A549 (cell line): ENCODE data around the gene KCNA10. TPM values are rescaled to one million over a fixed set of nuclear protein-coding genes. Genes with fewer than 3 reads are reported as not detected.

Experiments
- ATAC-seq, 2 experiments: fragments of 200-7000 bp in 1 of 2; fragments of >200 bp in 1 of 2; cut with Nextera tagmentation in 1 of 2; cut with Tn5 transposase in 1 of 2; 3 replicates each; pipeline versions ENCODE4 v1.8.0 to v1.9.1; 2018 to 2020; ENCODE audit warnings: mild to moderate bottlenecking in 1 of 2, moderate library complexity in 1 of 2
- CTCF ChIA-PET: fragments of 300-600 bp; sonication (Branson Sonifier 250); formaldehyde crosslinking; extraction: SDS; loops from one replicate; lab custom pipeline; 2021; ENCODE audit warnings: antibody characterized with exemption, inconsistent platforms; lab: Yijun Ruan, JAX
- POLR2A ChIA-PET: fragments of 350-600 bp; formaldehyde crosslinking; extraction: SDS; loops from one replicate; lab custom pipeline; 2021; ENCODE audit warnings: antibody characterized with exemption, inconsistent platforms; lab: Yijun Ruan, JAX
- DNase-seq, 2 experiments: peaks; one replicate each; pipeline versions ENCODE4 v3.0.0 to v3.0.0-alpha.2; 2011 to 2016; ENCODE audit warnings: low read depth in 1 of 2, low spot score in 1 of 2
- FAIRE-seq: peaks from 2 replicates; lab custom pipeline; 2011; peaks lifted over from hg19 to GRCh38; lab: Jason Lieb, UNC
- H3K27ac ChIP-seq, 2 experiments: fragments of >200 bp; sonication (Bioruptor Twin); formaldehyde crosslinking; 3 replicates each; pipeline ENCODE4 v1.5.1; 2016 to 2017
- H3K4me1 ChIP-seq: fragments of >200 bp; sonication (Bioruptor Twin); formaldehyde crosslinking; 3 replicates; pipeline ENCODE4 v1.6.1; 2016
- H3K4me2 ChIP-seq: fragments of >200 bp; sonication (Bioruptor Twin); formaldehyde crosslinking; 3 replicates; pipeline ENCODE4 v1.6.1; 2016
- H3K4me3 ChIP-seq: fragments of >200 bp; sonication (Bioruptor Twin); formaldehyde crosslinking; 3 replicates; pipeline ENCODE4 v1.5.1; 2016
- H3K9me3 ChIP-seq: fragments of >200 bp; sonication (Bioruptor Twin); formaldehyde crosslinking; 3 replicates; pipeline ENCODE4 v1.6.1; 2016
- CBX8 ChIP-seq: fragments of 200-600 bp; sonication (generic); IDR thresholded peaks from 2 replicates; pipeline ENCODE4 v1.6.1; 2016
- CHD2 ChIP-seq: fragments of 150-350 bp; IDR thresholded peaks from 2 replicates; pipeline ENCODE4 v1.6.1; 2014; ENCODE audit warnings: low read length; ENCODE audit not compliant: partially characterized antibody
- CHD4 ChIP-seq: fragments of 200-600 bp; sonication (generic); IDR thresholded peaks from 2 replicates; pipeline ENCODE4 v1.6.1; 2016; ENCODE audit warnings: antibody characterized with exemption, mild to moderate bottlenecking, borderline replicate concordance
- CTCF ChIP-seq: fragments of >200 bp; sonication (Bioruptor Twin); formaldehyde crosslinking; IDR thresholded peaks from 3 replicates; pipeline ENCODE4 v1.5.1; 2016
- E2F6 ChIP-seq: IDR thresholded peaks from 2 replicates; pipeline ENCODE4 v1.6.1; 2012; ENCODE audit warnings: low read depth, borderline replicate concordance
- ESRRA ChIP-seq: fragments of 150-350 bp; IDR thresholded peaks from 2 replicates; pipeline ENCODE4 v1.6.1; 2014; ENCODE audit warnings: mild to moderate bottlenecking, low read length, borderline replicate concordance
- FOSB ChIP-seq: fragments of 250-450 bp; sonication (Bioruptor Pico); IDR thresholded peaks from 2 replicates; pipeline ENCODE4 v1.5.0; 2020; ENCODE audit warnings: mild to moderate bottlenecking, moderate library complexity
- HOXB13 ChIP-seq: fragments of 250-450 bp; sonication (Bioruptor Pico); IDR thresholded peaks from 2 replicates; pipeline ENCODE4 v1.5.0; 2020; ENCODE audit warnings: low read depth, mild to moderate bottlenecking, moderate library complexity
- JUN ChIP-seq, 2 experiments: fragments of >200 bp; sonication (Bioruptor Twin); formaldehyde crosslinking; IDR thresholded peaks; 2 replicates in 1 of 2; 3 replicates in 1 of 2; pipeline ENCODE4 v1.6.1; 2016 to 2017
- KDM5A ChIP-seq: fragments of 200-600 bp; sonication (generic); IDR thresholded peaks from 2 replicates; pipeline ENCODE4 v1.6.1; 2016; ENCODE audit warnings: antibody characterized with exemption, mild to moderate bottlenecking
- MAFK ChIP-seq: fragments of 450-650 bp; IDR thresholded peaks from 2 replicates; pipeline ENCODE4 v1.6.1; 2014; ENCODE audit not compliant: partially characterized antibody
- MAZ ChIP-seq: fragments of 150-350 bp; IDR thresholded peaks from 2 replicates; pipeline ENCODE4 v1.6.1; 2014; ENCODE audit warnings: antibody characterized with exemption, low read depth, low read length, borderline replicate concordance
- NFE2L2 ChIP-seq: fragments of 150-350 bp; conservative IDR thresholded peaks from 2 replicates; pipeline ENCODE4 v1.6.1; 2014; ENCODE audit warnings: low read length
- NPAS2 ChIP-seq: fragments of 250-450 bp; sonication (Bioruptor Pico); IDR thresholded peaks from 2 replicates; pipeline ENCODE4 v1.8.0; 2022; ENCODE audit warnings: mild to moderate bottlenecking, moderate library complexity, borderline replicate concordance
- PHF8 ChIP-seq: fragments of 200-600 bp; sonication (generic); IDR thresholded peaks from 2 replicates; pipeline ENCODE4 v1.6.1; 2016; ENCODE audit warnings: low read depth, mild to moderate bottlenecking, antibody characterized with exemption, moderate library complexity, borderline replicate concordance
- RAD21 ChIP-seq, 2 experiments: fragments of >200 bp in 1 of 2; sonication (Bioruptor Twin) in 1 of 2; formaldehyde crosslinking in 1 of 2; IDR thresholded peaks in 1 of 2; conservative IDR thresholded peaks in 1 of 2; 2 replicates in 1 of 2; 3 replicates in 1 of 2; pipeline ENCODE4 v1.6.1; 2012 to 2018; ENCODE audit warnings: inconsistent platforms in 1 of 2
- RARB ChIP-seq: fragments of 250-450 bp; sonication (Bioruptor Pico); IDR thresholded peaks from 2 replicates; pipeline ENCODE4 v1.8.0; 2021; ENCODE audit warnings: mild to moderate bottlenecking, moderate library complexity
- RNF2 ChIP-seq: fragments of 200-600 bp; sonication (generic); IDR thresholded peaks from 2 replicates; pipeline ENCODE4 v1.6.1; 2016; ENCODE audit warnings: low read depth, mild to moderate bottlenecking, antibody characterized with exemption, moderate library complexity, borderline replicate concordance
- SMC3 ChIP-seq: fragments of >200 bp; sonication (Bioruptor Twin); formaldehyde crosslinking; IDR thresholded peaks from 3 replicates; pipeline ENCODE4 v1.6.1; 2018; ENCODE audit warnings: inconsistent platforms
- SREBF2 ChIP-seq: fragments of 450-650 bp; IDR thresholded peaks from 2 replicates; pipeline ENCODE4 v1.6.1; 2014; ENCODE audit warnings: mild to moderate bottlenecking, moderate library complexity
- USF2 ChIP-seq: fragments of 450-650 bp; IDR thresholded peaks from 2 replicates; pipeline ENCODE4 v1.6.1; 2014; ENCODE audit warnings: antibody characterized with exemption
- ZC3H11A ChIP-seq: fragments of 450-650 bp; IDR thresholded peaks from 2 replicates; pipeline ENCODE4 v1.6.1; 2014; ENCODE audit warnings: antibody characterized with exemption, mild to moderate bottlenecking
- ZFP36 ChIP-seq: fragments of 450-650 bp; IDR thresholded peaks from 2 replicates; pipeline ENCODE4 v1.6.1; 2014; ENCODE audit warnings: borderline replicate concordance; ENCODE audit not compliant: partially characterized antibody
- WGBS: methylation state at CpG from one replicate; pipeline ENCODE4 v1.1.6; 2017; ENCODE audit errors: missing lambda C conversion rate; 5-methylcytosine and 5-hydroxymethylcytosine counted together
- polyA plus RNA-seq, 4 experiments: library from polyadenylated mRNA; depleted of rRNA in 3 of 4; stranded (reverse); fragments of >200 nt; fragmentation: RNase III in 1 of 4; extraction: RNeasy Plus Mini Kit Qiagen cat#74134 plus additional on column Dnase treatment in 1 of 4; gene quantifications; 2 replicates in 3 of 4; 3 replicates in 1 of 4; pipeline ENCODE4 v1.2.3, GENCODE V29; 2011 to 2017
- TF ChIP-seq, protein P1 (sequence below): IDR thresholded peaks from 2 replicates; pipeline ENCODE4 v1.6.1; 2012
- TF ChIP-seq, protein P2 (sequence below): fragments of >200 bp; sonication (Bioruptor Twin); formaldehyde crosslinking; IDR thresholded peaks from 2 replicates; pipeline ENCODE4 v1.6.1; 2016

KCNA10 gene
- polyA plus RNA-seq, 2 of the 4 experiments (the other 2 are of a cell fraction): not detected

DNA sequence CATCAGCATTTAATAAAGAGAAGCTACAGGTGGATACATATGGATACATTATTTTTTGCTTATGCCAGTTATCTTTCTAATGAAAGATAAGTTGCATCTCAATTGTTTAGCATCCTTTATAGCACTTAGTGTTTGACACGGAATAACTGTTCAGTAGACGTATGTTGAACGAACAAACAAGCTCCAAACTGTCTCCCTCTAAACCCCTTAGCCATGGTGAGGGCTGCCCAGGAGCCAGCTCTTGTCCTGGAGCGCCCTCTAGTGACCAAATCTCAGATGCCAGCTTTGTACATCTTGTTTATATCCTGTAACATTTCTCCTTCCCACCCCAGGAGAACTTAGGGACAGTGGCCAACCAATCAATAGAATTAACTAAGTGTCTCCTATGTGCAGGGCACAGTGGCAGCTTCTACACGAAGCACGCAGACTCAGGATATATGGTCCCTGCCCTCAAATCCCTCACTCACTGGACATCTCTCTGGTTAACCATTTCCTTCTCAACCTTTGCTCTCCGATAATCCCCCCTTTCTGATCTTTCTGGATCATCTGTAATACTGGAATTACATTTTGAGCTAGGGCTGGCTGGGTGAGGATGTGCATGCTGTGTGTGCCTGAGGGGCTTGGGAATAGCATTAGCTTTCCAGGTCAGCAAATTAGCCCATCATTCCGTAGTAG, 22.9 kb downstream of the KCNA10 start:
- H3K4me3 ChIP-seq: no peak overlapping the region
- ATAC-seq (peak; percentile 87 to 97), FAIRE-seq (no peak), DNase-seq (peak; percentile 66 to 72)
- no peaks in the 10 kb centered on the region for H3K4me1 ChIP-seq
- POLR2A ChIA-PET: interaction anchor here (0.6 to 1.0 kb wide), 3 partner anchors 18 to 464 kb away, joined by 3 to 9 read pairs (median 4); no protein-coding TSS in a partner anchor
- no peak overlapping the region for H3K4me2 ChIP-seq
- CTCF ChIA-PET: interaction anchor here (0.5 to 11.6 kb wide), 75 partner anchors 8 to 648 kb away, joined by 3 to 256 read pairs (median 5); partner anchors contain the start of genes KCNA10, KCNC4 and RBM15
- H3K27ac ChIP-seq: no peak overlapping the region
- no peaks in the 10 kb centered on the region for H3K9me3 ChIP-seq
- WGBS: 24% methylated on average over 8 of the region's 8 CpGs
- TF ChIP-seq RAD21 (conservative IDR thresholded peaks at IDR 0.05 in 1 of 2, IDR thresholded peaks at IDR 0.05 in 1 of 2) (peak; percentile 91 to 97), SMC3 (peak; percentile 74), KDM5A (no peak), CTCF (peak; percentile 89)

GRCh38 chr1:110494522-110495406, 24.2 kb downstream of the KCNA10 start:
- no peak overlapping the region for H3K4me2 ChIP-seq
- ATAC-seq (no peak), FAIRE-seq (no peak), DNase-seq (no peak)
- whole genome bisulfite sequencing: 69% methylated on average over 21 of the region's 21 CpGs
- no peaks in the 10 kb centered on the region for H3K4me1 ChIP-seq
- no peak overlapping the region for H3K27ac ChIP-seq
- ChIA-PET POLR2A (no interaction called here), CTCF (interaction anchor here (1.0 to 11.6 kb wide), 31 partner anchors 7 to 464 kb away, joined by 3 to 256 read pairs (median 10); partner anchors contain the start of genes KCNC4 and RBM15)
- no peaks in the 10 kb centered on the region for H3K9me3 ChIP-seq
- TF ChIP-seq MAFK (no peak), CBX8 (no peak), ZC3H11A (no peak), CTCF (no peak), USF2 (no peak), RARB (CRISPR knock-in tag) (no peak), ESRRA (no peak), FOSB (CRISPR knock-in tag) (no peak), HOXB13 (CRISPR knock-in tag) (no peak)
- TF ChIP-seq, protein P1, sequence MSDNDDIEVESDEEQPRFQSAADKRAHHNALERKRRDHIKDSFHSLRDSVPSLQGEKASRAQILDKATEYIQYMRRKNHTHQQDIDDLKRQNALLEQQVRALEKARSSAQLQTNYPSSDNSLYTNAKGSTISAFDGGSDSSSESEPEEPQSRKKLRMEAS: no peak
- no peak overlapping the region for H3K4me3 ChIP-seq

- Histone ChIP-seq H3K4me1 (no peaks in the 10 kb centered on the region), H3K9me3 (no peaks in the 10 kb centered on the region), H3K4me3 (no peak overlapping the region), H3K4me2 (no peak overlapping the region), H3K27ac (no peak overlapping the region)
- 94% methylated on average over 2 of the region's 5 CpGs for WGBS
- ATAC-seq: no peak
- DNase-seq: no peak
- FAIRE-seq: no peak
- CTCF ChIA-PET: interaction anchor here (4.5 to 11.6 kb wide), 4 partner anchors 30 to 289 kb away, joined by 27 to 256 read pairs (median 156); partner anchors contain the start of gene KCNC4
- POLR2A ChIA-PET: no interaction called here
- no peak for TF ChIP-seq PHF8
- no peak for TF ChIP-seq MAZ
- TF ChIP-seq KDM5A: no peak
- TF ChIP-seq, protein P2, sequence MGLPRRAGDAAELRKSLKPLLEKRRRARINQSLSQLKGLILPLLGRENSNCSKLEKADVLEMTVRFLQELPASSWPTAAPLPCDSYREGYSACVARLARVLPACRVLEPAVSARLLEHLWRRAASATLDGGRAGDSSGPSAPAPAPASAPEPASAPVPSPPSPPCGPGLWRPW: no peak
- TF ChIP-seq ZFP36: no peak
- no peak for TF ChIP-seq RNF2
- TF ChIP-seq NPAS2 (CRISPR knock-in tag): no peak
- TF ChIP-seq NFE2L2: no peak
- no peak for TF ChIP-seq HOXB13 (CRISPR knock-in tag)
- no peak for TF ChIP-seq JUN (IDR thresholded peaks at IDR 0.05)
- TF ChIP-seq CHD4: no peak
- no peak for TF ChIP-seq SREBF2
- TF ChIP-seq CHD2: no peak
- TF ChIP-seq E2F6: no peak
These were observed 24.9 kb downstream of the KCNA10 start for GRCh38 chr1:110494036-110494435.
